HG02588 (cell line): ENCODE data around the gene PCNX2.

Experiments
- ATAC-seq: cut with Tn5 transposase; IDR thresholded peaks from one replicate; pipeline ENCODE4 v1.9.1; 2021; ENCODE audit warnings: mild to moderate bottlenecking, moderate library complexity; ENCODE audit not compliant: unreplicated experiment

The PCNX2 gene

GRCh38 chr1:233075915-233076295, 219.6 kb downstream of the PCNX2 start:
- ATAC-seq: no peak

- no peak for ATAC-seq
Observed at GRCh38 chr1:233066087-233066486, 229.4 kb downstream of the PCNX2 start.

GRCh38 chr1:233065685-233066084, 229.8 kb downstream of the PCNX2 start:
- ATAC-seq: no peak

- ATAC-seq: no peak
Observed at GRCh38 chr1:233064988-233065387, 230.5 kb downstream of the PCNX2 start.

DNA sequence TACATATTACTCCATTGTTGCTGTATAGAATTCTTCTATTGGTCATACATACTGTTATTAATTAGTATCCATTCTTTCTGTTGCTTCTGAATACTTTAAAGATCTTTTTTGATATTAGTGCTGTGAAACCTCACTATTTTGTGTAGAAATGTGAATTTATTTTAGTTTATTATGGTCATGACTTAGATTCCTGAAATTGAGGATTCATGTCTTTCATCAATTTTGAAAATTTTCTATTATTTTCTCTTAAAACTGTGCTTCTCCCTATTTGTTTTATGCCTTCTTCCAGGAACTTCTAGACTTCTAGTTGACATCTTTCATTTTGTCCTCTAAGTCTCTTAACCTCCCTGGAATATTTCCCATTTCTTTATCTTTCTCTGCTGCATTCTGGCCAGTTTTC, 232.1 kb downstream of the PCNX2 start:
- ATAC-seq: no peak

DNA sequence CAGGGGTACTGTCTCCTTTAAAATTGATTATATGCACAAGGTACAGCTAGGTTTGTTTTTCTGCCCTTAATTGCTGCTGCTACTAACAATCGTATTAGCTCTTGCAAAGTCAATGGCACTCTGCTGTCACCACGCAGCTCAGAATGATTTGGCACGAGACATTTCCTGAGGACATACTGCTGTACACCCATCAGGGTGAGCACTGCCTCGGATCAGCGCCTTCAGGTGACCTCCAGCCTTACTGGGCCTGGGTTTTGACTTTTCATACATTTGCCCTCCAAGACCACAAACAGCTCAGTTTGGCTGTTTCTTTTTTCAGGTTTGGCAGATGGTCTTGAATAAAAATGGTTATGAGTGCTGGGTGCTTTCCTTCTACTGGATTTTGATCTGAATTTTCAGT, 234.3 kb downstream of the PCNX2 start:
- ATAC-seq: no peak

DNA sequence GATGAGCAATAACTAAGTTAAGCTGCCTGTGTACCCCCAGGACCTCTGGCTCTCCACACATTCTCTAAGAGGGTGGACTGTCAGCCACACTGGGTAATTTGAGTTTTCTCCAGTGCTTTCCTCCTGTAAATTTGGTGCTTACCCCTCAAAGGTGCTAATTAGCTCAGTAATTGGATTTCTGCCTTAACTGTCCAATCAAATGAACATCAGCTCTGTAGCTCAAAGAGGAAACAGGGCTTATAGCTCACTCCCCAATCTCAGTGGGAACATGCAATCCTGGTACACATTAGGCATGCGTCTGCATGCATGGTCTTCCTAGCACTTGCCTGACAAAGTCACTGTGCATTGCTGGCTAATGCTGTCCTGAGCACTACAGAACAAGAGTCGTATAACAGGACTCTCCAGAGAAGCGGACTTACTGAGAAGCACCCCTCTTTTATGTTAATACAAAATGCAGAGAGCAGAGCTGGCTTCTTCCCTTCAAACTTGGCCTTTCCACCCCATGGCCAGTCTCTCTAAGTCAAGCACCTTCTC, 235.0 kb downstream of the PCNX2 start:
- no peak for ATAC-seq

DNA sequence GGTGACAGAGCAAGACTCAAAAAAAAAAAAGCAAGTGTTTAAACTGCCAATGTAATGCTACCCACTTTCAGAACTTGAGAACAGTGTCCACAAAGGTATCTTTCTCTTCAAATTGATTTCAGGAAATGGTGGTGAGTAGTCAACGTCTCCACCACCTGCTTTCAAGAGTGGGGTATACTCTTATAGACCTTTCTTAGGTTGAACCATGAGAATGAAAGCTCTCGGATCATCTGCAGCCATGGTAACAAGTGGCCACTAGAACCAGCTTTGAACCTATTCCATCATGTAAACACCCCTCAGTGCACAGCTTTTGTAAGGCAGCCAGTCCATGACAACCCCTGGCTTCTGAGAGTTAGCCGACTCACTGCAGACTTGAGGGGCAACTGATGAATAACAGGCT, 237.7 kb downstream of the PCNX2 start:
- no peak for ATAC-seq

- no peak for ATAC-seq
Observed at GRCh38 chr1:233055879-233056641, 239.5 kb downstream of the PCNX2 start.

DNA sequence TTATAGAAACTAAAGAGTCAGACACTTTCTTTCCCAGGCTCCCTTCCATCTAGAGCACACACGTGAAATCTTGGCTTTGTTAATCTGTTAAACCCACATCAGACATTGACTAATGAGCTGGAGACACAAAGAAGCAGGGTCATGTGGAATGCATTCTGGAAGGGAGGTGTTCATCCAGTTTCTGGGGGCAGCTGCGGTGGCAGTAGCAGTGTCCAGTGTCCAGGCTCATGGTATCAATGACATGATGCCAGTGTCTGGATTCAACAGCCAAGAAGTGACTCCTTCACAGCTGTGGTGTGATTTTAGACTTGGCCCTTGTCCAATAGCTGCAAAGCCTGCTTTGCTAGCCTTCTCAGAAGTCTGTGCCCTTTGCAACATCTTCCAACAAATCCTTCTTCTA, 249.9 kb downstream of the PCNX2 start:
- ATAC-seq: no peak

GRCh38 chr1:233042834-233043233, 252.7 kb downstream of the PCNX2 start:
- no peak for ATAC-seq

- no peak for ATAC-seq
Observed at GRCh38 chr1:233040494-233040893, 255.0 kb downstream of the PCNX2 start.

DNA sequence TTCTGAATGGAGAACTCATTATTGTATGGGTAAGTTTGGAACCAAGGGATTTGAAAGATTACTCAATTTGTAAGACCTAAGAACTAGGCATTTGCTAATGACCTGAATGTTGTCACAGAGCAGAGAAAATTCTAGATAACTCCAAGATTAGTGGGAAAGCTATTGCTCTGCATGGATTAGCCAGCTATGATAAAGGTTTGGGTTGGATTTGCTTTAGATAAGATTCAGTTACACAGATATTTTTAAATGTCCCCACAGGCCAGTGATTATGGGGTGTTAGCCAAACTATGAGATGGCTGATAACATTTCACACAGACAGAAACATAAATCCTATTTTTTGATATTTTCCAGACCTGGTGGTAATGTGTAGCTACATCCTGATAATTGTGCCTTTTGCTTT, 256.9 kb downstream of the PCNX2 start:
- no peak for ATAC-seq

DNA sequence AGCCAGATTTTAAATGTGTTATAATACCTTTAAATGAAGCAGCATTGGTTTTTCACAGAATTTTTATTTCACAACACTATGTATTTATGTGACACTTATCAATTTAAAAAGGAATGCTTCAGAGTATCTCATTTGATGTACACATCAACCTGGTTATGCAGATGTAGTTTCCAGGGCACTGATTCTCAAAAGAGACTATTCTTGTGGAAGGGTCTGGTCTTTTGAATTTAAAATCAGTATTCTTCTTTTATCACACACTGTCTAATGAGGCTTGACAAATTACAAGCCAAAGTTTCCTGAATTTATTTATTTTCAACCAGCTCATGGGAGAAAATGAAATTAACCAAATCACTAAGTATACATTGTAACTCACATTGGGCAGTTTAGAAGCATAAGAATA, 257.7 kb downstream of the PCNX2 start:
- ATAC-seq: no peak

GRCh38 chr1:233034836-233035235, 260.7 kb downstream of the PCNX2 start:
- ATAC-seq: no peak

DNA sequence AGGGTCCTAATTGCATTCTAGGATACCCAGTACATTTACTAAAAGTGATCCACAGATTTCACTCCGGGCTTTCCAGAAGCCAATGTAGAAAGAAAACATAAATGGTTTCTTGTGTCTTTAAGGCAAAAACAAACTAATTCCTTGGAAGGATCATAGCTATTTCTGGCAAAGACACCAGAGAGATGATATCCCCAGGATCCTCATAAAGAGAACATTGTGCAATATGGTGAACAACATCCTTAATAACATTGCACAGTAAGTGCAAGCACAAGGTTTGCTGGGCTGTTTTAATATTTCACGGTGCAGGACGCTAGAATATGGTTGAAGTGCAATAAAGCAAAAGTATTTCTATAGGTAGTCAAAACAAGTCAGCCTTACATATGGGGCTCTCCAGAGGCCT, 262.2 kb downstream of the PCNX2 start:
- no peak for ATAC-seq

DNA sequence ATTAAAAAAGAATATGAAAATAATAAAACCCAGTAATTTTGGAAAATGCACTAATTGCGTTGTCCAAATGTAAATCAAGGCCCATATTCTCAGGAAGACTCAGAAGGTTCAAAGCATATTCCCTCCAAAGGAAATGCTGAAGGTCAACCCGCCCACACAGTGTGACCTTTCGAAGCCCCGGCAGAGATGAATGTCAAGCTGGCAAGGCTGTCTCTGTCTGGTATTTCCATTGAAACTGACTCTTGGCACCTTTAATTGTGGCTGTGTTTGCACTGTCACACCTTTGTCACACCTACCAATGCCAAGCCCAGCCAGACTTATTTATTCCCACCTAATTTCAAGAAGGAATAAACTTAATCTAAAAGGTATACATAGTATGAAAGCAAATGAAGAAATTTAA, 262.6 kb downstream of the PCNX2 start:
- no peak for ATAC-seq

DNA sequence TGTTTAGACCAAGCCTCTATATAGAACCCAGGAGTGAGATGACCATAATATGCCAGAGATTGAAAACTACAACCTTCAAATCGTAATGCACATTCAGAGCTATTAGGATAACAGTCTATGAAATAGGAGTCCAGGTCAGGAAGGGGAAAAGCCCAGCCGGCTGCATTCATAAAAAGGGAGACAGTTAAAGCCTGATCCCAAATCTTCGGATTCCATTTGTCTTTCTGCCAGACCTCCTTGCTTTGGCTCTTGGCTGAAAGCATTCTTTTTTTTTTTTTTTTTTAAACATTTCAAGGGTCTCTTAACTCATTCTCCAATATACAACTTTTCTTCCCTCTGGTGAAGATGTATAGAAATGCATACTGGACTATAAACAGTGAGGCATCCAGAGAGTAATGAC, 264.0 kb downstream of the PCNX2 start:
- no peak for ATAC-seq

GRCh38 chr1:233027046-233027445, 268.5 kb downstream of the PCNX2 start:
- no peak for ATAC-seq

GRCh38 chr1:233025567-233025966, 270.0 kb downstream of the PCNX2 start:
- no peak for ATAC-seq

DNA sequence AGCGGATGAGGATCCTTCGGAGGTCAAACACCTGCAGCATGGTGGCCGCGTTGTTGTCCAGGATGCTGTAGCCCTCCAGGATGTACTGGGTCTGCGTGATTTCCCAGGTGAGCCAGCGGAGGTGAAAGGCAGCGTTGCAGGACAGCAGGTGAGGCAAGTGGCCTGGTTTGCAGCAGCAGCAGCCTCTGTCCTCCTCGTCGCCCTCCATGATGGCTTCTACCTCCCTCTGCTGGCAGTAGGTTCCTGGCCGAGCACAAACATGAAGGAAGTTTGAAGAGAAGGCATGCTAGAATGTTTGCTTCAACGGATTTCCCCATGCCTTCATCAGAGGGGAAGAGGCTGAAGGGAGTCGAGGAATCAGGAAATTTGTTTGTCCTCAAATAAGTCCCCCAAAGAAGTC, 270.4 kb downstream of the PCNX2 start:
- no peak for ATAC-seq

- no peak for ATAC-seq
Observed at GRCh38 chr1:233024199-233024598, 271.3 kb downstream of the PCNX2 start.

- no peak for ATAC-seq
Observed at GRCh38 chr1:233022246-233022645, 273.3 kb downstream of the PCNX2 start.
